Epithelial cell of esophagus (primary cell): ENCODE results near the gene DNAH3.
"Not testable (repeated sequence)": the region's sequence is repeated elsewhere in the genome, so short reads cannot be mapped to it uniquely, and the experiment has no call there.

Experiments
- DNase-seq: peaks from one replicate; pipeline ENCODE4 v3.0.0; 2010; ENCODE audit warnings: low read depth
- H3K4me3 ChIP-seq: 2 replicates; pipeline ENCODE4 v1.5.1; 2011; ENCODE audit warnings: mild to moderate bottlenecking, low read length, control low read depth
- TF ChIP-seq, protein P1 (sequence below): IDR thresholded peaks from 2 replicates; pipeline ENCODE4 v1.5.1; 2011; ENCODE audit warnings: low read depth, mild to moderate bottlenecking, low read length, control low read depth, inconsistent platforms; ENCODE audit not compliant: insufficient read depth; ENCODE audit errors: missing control alignments

Gene DNAH3

DNA sequence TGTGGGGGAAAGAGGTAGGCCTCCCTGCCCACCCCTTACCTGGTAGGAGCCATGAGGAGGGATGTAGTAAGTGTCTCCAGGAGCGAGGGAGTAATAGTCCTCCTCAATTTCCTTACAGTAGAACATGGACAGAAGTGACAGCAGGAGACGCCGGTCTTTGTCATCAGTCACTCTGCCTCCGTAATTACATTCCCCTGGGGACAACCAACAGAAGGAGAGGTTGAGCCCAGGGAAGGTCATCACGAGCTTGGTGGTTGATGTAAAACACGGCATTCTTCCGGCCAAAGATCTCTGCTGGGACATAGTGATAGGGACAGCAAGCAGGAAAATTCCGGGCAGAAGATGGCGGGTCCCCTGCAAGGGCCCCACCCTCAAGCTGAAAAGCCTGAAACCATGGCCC lies 202.2 kb downstream of the DNAH3 start:
- TF ChIP-seq, protein P1, sequence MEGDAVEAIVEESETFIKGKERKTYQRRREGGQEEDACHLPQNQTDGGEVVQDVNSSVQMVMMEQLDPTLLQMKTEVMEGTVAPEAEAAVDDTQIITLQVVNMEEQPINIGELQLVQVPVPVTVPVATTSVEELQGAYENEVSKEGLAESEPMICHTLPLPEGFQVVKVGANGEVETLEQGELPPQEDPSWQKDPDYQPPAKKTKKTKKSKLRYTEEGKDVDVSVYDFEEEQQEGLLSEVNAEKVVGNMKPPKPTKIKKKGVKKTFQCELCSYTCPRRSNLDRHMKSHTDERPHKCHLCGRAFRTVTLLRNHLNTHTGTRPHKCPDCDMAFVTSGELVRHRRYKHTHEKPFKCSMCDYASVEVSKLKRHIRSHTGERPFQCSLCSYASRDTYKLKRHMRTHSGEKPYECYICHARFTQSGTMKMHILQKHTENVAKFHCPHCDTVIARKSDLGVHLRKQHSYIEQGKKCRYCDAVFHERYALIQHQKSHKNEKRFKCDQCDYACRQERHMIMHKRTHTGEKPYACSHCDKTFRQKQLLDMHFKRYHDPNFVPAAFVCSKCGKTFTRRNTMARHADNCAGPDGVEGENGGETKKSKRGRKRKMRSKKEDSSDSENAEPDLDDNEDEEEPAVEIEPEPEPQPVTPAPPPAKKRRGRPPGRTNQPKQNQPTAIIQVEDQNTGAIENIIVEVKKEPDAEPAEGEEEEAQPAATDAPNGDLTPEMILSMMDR: no peak

DNA sequence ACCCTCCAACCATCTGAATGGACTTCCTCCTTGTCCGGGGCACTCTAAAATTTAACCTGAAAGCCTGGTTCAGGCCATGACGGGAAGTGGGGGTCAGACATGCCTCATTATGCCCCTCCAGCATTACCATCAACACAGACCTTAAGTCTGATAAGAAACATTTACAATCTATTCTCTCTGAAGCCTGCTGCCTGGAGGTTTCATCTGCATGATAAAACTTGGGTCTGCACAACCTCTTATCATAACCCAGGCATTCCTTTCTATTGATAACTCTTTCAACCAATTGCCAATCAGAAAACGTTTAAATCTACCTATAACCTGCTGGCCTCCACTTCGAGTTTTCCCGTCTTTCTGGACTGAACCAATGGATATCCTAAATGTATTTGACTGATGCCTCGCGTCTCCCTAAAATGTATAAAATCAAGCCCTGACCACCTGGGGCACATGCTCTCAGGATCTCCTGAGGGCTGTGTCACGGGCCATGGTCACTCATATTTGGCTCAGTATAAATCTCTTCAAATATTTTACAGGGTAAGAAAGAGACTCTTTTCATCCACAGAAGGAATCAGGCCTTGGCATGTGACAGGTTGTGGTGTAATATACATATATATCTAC lies 204.5 kb downstream of the DNAH3 start:
- no peak for DNase-seq
- TF ChIP-seq, protein P1: no peak
- H3K4me3 ChIP-seq: no peak overlapping the region

More for the DNA sequence above, 202.2 kb downstream of the DNAH3 start:
- DNase-seq: no peak
- H3K4me3 ChIP-seq: no peak overlapping the region

DNA sequence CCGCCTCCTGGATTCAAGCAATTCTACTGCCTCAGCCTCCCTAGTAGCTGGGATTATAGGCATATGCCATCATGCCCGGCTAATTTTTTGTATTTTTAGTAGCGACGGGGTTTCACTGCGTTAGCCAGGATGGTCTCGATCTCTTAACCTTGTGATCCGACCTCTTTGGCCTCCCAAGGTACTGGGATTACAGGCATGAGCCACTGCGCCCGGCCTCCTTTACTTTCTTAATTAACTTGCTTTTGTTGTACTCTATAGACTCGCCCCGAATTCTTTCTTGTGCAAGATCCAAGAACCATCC lies 205.1 kb downstream of the DNAH3 start:
- not testable (repeated sequence) for H3K4me3 ChIP-seq, DNase-seq

DNA sequence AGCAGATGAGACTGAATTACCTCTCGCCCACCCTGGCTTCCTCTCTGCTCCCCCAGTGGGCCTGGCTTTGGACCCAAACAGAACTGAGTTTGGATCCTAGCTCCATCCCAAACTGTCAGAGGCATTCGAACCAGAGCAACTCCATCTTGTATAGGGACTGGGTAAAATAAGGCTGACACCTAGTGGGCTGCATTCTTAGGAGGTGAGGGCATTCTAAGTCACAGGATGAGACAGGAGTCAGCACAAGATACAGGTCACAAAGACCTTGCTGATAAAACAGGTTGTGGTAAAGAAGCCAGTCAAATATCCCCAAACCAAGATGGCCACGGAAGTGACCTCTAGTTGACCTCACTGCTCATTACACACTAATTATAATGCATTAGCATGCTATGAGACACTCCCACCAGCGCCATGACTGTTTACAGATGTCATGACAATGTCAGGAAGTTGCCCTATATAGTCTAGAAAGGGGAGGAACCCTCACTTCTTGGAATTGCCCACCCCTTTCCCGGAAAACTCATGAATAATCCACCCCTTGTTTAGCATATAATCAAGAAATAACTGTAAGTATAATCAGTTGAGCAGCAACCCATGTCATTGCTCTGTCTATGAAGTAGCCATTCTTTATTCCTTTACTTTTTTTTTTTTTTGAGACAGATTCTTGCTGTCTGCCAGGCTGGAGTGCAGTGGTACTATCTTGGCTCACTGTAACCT lies 205.6 kb downstream of the DNAH3 start:
- no peak overlapping the region for H3K4me3 ChIP-seq
- TF ChIP-seq, protein P1: peak; percentile 6
- peak; percentile 39 for DNase-seq

DNA sequence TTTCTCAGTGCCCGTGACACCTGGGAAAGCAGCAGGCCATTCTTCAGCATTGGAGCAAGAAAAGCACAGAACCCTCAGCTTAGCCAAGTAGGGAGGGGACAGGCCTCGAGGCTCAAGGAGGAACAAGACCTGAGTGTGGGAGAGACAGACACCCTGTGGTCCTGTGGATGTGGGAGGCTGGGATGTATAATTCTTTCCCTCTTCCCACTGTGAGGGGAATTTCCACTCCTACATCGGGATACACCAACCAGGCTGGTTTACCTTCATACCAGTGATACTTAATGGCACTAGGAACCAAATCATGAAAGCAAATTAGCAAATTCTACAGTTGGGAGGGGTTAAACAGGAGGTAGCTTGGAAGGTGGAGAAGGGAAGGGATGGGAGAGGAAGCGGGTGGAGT lies 208.4 kb downstream of the DNAH3 start:
- TF ChIP-seq, protein P1: no peak
- H3K4me3 ChIP-seq: no peak overlapping the region
- peak; percentile 19 for DNase-seq

DNA sequence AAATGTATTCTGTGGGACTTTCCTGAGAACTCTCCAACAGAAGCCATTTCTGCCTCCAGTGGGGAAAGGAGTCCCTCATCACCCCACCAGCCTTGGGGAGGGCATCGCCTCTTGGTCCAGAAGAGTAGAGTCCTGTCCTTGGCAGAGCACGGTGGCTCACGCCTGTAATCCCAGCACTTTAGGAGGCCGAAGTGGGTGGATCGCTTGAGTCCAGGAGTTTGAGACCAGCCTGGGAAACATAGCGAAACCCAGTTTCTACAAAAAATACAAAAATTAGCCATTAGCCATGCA lies 209.1 kb downstream of the DNAH3 start:
- TF ChIP-seq, protein P1: no peak
- H3K4me3 ChIP-seq: no peak overlapping the region
- no peak for DNase-seq

DNA sequence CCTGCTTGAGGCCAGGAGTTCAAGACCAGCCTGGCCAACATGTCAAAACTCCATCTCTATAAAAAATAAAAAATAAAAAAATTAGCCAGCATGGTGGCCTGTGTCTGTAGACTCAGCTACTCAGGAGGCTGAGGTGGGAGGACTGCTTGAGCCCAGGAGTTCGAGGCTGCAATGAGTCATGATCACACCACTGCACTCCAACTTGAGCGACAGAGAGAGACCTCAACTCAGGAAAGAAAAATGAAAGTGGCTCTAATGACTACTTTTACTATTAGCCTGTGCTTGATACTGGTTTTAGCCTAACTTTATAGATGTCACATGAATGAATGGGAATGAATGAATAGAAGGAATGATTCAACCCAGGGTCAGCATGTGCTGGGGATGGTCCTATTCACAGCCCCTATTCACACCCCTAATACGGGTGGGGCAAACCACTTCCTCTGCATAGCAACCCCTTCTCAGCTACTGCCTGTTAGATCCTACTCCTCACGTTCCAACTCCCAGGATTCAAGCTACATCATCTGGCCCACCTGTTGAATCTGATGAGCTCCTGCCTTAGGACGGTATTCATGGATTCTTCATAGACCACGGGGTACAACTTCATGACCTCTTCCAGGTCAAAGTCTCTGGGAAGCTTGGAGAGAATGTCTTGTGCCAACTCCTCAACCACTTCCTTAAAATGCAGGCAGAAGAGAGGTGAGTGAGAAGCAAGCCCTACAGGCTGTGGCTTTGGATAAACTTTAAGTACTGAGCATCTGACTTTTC lies 209.6 kb downstream of the DNAH3 start:
- DNase-seq: no peak
- TF ChIP-seq, protein P1: no peak

More for the DNA sequence above, 209.6 kb downstream of the DNAH3 start:
- no peak overlapping the region for H3K4me3 ChIP-seq
